HG03520 (cell line): ENCODE data around the gene PCMTD2.

ENCODE experiments used
- ATAC-seq: cut with Tn5 transposase; IDR thresholded peaks from one replicate; pipeline ENCODE4 v1.9.1; 2021; ENCODE audit warnings: mild to moderate bottlenecking, moderate library complexity; ENCODE audit not compliant: unreplicated experiment

Gene PCMTD2

DNA sequence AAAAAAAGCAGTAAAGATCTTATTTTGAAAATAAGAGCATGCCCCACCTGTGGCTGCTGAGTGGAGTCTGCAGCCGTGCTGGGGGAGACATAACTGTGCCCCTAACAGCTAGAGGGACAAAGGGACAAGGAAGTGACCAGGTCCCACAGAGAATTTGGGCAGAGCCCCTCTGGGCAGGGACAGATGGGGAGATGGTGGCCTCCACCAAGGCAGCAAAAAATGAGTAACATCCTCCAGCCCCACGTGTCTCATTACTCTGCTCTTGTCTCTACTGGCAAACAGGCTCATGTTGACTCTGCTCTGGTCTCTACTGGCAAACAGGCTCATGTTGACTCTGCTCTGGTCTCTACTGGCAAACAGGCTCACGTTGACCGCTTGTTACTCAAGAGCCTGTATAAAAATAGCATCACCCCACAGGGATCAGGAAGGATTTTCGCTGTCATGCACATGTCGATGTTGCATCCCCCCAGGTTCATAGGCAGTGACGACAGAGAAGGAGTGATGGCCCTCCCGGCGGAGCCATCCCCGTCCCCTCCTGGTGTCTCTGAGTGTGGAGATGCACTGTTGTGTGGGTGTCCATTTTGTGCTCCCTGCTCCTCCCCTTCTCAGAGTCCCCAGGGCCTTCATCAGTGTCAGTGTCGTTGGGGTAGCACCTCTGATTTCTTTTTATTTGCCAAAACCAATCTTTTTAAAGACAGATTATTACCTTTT, 17.3 kb upstream of the PCMTD2 start:
- ATAC-seq = no peak

GRCh38 chr20:64238851-64239387, 16.6 kb upstream of the PCMTD2 start:
- no peak for ATAC-seq

DNA sequence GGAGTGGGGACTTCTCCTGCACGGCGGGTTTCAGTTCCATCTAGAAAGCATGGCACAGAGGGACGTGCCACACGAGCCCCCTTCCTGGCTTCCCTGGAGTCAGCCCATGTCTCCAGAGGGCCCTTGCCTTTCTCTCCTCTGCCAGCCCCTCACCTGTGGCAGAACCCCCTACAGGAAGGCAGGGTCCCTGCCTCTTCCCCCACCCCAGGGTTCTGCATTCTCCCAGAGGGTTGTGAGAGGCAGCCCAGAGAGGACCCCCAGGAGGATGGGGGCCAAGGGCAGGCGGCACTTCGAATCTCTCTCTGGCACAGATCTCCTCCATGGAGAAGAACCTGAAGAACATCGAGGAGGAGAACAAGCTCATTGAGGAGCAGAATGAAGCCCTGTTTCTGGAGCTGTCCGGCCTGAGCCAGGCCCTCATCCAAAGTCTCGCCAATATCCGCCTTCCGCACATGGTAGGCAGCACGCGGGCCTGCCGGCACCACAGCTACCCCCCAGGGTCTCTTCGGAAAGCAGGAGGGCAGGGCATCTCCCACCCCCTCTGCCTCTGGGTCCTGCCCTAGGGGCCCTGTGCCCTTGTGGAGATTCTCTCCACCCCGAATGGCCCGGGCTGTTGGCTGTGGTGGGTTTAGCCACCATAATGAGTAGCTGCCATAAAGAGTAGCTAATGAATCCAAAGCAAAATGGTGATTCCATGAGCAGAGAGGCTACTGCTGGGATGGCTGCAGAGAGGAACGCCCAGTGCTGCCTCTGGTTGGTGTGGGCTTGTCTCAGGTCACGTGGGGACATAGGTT, 15.9 kb upstream of the PCMTD2 start:
- ATAC-seq = no peak

DNA sequence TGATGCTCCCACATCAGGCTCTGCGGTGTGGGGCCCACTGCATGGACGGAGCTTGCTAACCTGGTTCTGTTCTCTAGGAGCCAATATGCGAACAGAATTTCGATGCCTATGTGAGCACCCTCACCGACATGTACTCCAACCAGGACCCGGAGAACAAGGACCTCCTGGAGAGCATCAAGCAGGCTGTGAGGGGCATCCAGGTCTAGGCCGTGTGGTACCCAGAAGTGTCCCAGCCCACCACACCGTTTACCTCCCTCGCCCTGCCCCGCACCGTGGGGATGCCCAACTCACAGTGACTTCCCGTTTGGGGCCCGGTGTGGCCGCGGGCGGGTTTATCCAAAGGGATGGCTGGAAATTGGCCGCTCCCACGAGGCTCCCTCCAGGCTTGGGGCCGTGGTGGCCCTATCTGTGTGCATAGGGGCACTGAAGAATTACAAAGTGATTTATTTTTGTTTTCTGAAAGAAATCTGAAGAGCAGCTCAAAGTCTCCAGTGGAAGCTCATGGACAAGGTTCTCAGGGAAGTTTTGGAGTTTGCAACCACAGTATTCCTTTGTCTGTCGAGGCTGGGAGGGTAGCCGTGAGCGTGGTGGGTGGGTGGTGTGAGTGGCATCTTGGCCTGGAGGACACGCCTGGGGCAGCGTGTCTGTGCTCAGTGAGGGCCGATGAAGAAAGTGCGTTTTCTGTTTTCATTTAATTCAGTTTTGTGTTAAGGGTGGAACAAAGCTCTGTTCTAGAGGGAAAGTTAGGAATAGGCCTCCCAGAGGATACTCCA, 15.1 kb upstream of the PCMTD2 start:
- ATAC-seq = no peak

- no peak for ATAC-seq
Observed at GRCh38 chr20:64241061-64241460, 14.5 kb upstream of the PCMTD2 start.

- ATAC-seq = no peak
Observed at GRCh38 chr20:64242003-64242796, 13.3 kb upstream of the PCMTD2 start.

GRCh38 chr20:64242797-64243475, 12.6 kb upstream of the PCMTD2 start:
- ATAC-seq = no peak

DNA sequence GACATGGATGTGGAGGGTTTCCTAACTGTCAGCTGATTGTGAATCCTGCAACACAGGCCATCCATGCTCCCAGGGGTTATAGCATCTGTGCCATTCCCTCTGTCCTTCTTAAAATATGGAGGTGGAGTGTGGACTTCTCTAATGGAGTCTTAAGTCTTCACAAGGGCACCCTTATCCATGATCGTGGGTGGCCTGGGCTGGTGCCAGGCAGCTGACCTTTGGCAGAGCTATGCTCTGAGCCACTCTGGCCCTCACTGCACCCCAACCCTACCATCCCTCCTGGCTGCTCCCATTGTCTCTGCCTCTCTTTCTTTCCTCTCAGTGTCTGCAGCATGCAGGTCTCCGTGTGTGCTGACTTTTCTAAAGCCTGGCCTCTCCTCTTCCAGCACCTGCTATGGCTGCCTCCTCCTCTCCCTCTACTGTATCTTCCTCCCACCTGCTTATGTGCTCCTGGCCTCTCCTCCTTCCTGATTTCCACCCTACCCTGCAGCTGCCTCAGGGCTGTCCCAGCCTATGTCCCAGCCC, 11.2 kb upstream of the PCMTD2 start:
- ATAC-seq = no peak

DNA sequence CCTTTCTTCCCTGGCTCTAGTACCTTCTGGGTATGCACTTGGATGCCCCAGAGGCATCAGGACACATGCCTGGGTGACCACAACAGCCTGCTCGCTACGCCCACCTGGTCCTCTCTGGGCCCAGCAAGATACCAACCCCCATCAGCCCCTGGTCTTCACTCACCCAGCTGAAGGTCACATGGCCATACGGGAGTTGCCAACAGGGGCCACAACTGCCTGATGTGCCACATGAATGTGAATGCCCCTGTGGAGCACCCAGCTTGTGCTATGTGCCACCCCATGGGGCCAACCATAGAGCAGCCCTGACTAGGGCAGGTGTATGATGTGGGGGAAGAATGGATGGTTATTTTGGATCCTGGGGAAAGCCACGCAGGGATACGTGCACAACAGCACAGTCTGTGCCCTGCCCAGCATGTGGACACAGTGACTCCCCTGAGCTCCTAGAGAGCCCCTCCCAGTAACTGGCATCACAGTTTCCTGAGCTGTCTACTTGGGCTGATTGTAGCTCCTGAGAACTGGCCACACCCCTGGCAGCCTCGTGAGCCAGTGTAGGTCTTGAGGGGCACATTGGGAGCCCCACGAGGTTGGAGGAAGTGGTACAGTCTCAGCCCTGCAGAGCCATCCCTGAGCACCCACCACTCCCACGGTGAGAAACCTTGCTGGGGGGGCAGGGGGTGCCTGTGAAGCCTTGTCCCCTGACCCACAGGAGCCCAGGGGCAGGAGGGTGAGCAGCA, 10.5 kb upstream of the PCMTD2 start:
- no peak for ATAC-seq

DNA sequence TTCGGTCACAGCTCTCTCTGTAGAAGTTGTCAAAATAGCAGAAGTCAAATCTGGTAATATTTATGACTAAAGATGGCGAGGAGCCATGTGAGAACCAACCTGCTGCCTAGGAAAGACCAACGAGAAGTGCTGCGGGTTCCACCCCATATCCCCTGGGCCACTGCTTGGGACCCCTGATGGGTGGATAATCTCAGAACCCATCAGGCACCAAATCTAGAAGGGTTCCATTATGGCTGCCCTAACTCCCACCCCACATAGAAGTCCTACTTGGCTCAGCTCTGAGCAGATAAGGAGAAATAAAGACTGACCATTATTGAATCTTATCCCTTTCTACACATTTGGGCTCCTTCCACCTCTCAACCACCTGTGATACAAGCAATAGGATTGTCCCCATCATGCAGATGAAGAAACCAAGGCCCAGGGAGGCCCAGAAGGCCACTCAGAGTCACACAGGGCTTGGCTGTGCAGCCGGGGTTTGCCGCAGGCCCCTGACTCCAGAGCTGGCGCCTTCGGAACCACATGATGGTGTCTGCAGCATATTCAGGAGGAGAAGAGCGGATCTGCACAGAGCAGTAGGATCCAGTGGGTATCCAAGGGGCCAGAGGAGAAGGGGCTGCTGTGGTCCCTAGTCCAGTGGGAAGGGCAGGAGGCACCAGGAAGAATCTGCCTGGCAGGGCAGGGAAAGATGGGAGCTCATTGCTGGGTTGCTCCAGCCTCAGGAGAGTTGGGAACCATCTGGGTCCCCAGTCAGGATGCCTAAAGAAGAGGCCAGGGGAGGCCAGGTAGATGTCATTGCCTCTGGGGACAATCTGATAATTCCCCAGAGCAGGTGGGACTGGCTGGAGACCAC, 9.6 kb upstream of the PCMTD2 start:
- no peak for ATAC-seq

GRCh38 chr20:64246616-64247306, 8.8 kb upstream of the PCMTD2 start:
- no peak for ATAC-seq

- no peak for ATAC-seq
Observed at GRCh38 chr20:64247307-64247618, 8.3 kb upstream of the PCMTD2 start.

- no peak for ATAC-seq
Observed at GRCh38 chr20:64247970-64248841, 7.3 kb upstream of the PCMTD2 start.

- no peak for ATAC-seq
Observed at GRCh38 chr20:64250027-64250426, 5.5 kb upstream of the PCMTD2 start.

- no peak for ATAC-seq
Observed at GRCh38 chr20:64253000-64253383, 2.6 kb upstream of the PCMTD2 start.

GRCh38 chr20:64253443-64253842, 2.1 kb upstream of the PCMTD2 start:
- no peak for ATAC-seq

GRCh38 chr20:64254156-64254555, 1.4 kb upstream of the PCMTD2 start:
- no peak for ATAC-seq
